Measurements from ENCODE around the gene ACAN. TPM values are rescaled to one million over a fixed set of nuclear protein-coding genes. Genes with fewer than 3 reads are reported as not detected.

Gene ACAN
- total RNA-seq, 1 experiment from 2014 or later = 0.59 TPM

DNA sequence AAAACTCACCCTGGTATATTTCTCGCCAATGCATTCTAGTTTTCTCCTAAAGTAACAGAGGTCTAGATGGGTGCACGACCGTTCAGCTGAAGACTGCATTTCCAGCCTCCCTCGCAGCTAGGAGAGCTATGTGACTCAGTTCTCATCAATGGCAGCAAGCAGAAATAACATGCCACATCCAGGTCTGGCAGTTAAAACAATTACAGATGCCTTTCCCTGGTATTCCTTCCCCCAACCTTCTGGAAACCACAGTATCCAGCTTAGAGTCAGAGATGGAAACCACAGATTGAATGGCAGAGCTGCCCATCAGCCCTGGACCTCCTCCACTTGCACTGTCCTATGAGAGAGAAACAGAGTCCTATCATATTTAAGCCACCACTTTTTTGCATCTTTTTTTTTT, 87.3 kb downstream of the ACAN start:
- no peak for DNase-seq
- peaks cover 1% of the 10 kb centered on the region for H3K36me3 ChIP-seq (replicated peaks; ENCODE audit: control insufficient read depth, insufficient read depth, low read length)

DNA sequence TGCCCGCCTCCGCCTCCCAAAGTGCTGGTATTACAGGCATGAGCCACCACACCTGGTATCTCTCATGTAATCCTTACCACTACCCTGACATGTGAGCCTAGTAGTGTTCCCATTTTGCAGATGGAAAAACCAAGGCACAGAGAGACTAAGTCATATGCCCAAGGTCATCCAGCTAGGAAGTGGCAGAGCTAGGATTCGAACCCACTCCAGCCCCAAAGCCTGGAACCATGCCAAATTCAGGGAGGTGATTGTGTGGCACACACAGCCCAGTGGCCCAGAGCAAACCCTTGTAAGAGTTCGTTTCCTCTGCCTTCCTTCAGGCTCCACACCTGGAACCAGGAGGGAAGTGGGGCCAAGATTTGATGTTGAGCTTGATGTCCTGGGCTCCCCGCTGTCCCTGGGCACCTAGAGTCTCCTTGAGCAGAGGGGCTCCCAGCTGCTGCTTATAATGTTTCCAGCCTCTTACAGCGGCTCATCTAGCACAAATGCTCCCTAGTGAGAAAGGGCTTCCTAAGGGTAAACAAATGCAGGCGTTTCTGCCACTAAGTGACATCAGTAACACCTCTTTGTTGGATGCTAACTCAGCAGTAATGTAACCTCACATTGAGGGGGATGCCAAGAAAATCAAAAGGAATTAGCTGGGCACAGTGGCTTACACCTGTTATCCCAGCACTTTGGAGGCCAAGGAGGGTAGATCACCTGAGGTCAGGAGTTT, 88.5 kb downstream of the ACAN start:
- H3K36me3 ChIP-seq (replicated peaks; ENCODE audit: control insufficient read depth, insufficient read depth, low read length) = peaks cover 1% of the 10 kb centered on the region
- peaks cover 15% of the 10 kb centered on the region for H3K27me3 ChIP-seq (ENCODE audit: control insufficient read depth, insufficient read depth, low read length)
- no peak for DNase-seq
- no peak overlapping the region for H3K4me3 ChIP-seq (ENCODE audit: insufficient read depth, low read depth, low read length)

More for the DNA sequence above, 87.3 kb downstream of the ACAN start:
- H3K4me3 ChIP-seq (ENCODE audit: insufficient read depth, low read depth, low read length) = no peak overlapping the region
- H3K27me3 ChIP-seq (ENCODE audit: control insufficient read depth, insufficient read depth, low read length) = peaks cover 12% of the 10 kb centered on the region

DNA sequence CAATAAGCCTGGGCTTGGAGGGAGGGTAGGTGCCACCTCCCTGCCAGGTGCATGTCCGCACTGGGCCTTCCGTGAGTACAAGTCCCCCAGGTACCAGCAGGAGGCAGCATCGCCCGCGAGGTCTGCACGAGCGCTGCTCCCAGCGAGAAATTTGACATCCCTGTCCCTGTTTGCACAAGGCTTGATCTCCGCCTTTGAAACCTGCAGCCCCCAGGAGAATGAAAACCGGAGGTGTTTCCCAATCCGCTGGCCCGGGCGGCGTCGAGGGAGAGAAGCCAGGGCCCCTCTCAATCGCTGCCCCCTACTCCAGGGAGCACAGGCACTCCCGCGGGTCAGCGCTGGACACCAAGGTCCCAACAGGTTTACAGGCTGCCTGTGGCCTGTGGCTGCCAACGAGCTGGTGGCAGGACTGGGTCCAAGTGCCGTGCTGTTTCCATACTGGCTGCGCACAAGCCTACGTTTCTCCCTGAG, 91.1 kb downstream of the ACAN start:
- Histone ChIP-seq H3K27me3 (ENCODE audit: control insufficient read depth, insufficient read depth, low read length) (peaks cover 15% of the 10 kb centered on the region), H3K36me3 (replicated peaks; ENCODE audit: control insufficient read depth, insufficient read depth, low read length) (peaks cover 1% of the 10 kb centered on the region), H3K4me3 (ENCODE audit: insufficient read depth, low read depth, low read length) (peak overlapping the region; percentile 62)
- peak; percentile 94 for DNase-seq

DNA sequence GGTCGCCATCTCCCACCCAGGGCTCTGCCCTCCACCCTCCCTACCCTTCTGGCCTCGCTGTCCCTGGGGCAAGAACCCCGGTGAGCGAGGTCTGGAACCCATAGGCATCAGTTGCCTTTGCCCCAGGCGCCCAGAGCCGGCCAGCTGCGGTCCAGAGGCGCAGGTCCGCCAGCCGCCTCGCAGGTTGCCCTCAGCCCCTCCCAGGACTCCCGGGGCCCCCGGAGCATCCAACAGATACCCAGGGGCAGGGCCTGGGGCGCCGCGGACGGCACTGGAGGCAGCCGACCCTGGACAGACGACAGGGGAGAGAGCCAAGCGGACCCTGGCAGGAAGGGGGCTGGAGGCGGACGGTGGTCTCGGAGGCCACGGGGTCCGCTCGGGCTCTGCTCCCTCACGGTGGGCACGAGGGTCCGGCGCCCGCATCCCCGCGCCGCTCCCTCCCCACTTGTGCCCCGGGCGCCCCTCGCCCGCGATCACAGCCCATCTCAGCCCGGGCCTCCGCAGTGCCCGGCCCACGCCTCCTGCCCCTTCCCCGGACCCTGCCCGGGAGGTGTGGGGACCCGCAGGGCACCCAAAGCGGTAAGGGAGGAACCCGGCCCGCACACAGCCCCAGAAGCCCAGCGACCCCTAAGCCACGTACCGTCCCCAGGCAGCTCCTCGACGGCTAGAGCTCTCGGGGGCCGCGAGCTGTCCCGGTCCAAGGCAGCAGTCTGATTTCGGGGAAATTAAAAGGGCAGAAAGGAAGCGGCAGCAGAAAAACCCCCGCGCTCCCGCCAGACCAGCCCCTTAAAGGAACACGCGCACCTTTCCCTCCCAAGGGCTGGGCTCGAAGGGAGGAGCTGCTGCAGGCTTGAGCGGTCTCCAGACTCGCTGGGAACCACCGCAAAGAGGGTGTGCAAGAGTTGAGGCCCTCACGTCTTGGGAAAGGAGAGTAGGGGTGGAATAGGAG, 91.9 kb downstream of the ACAN start, which contains the start of gene HAPLN3:
TSS of gene HAPLN3 (minus strand) at position 726 of the 949 bp plus-strand sequence. CDS start 8,246 bp downstream, outside the sequence.
- H3K27me3 ChIP-seq (ENCODE audit: control insufficient read depth, insufficient read depth, low read length) = peaks cover 15% of the 10 kb centered on the region
- peak; percentile 87 for DNase-seq
- peak within 1 kb of the TSS; percentile 62 for H3K4me3 ChIP-seq (ENCODE audit: insufficient read depth, low read depth, low read length)
- H3K36me3 ChIP-seq (replicated peaks; ENCODE audit: control insufficient read depth, insufficient read depth, low read length) = peaks cover 5% of the 10 kb centered on the region

DNA sequence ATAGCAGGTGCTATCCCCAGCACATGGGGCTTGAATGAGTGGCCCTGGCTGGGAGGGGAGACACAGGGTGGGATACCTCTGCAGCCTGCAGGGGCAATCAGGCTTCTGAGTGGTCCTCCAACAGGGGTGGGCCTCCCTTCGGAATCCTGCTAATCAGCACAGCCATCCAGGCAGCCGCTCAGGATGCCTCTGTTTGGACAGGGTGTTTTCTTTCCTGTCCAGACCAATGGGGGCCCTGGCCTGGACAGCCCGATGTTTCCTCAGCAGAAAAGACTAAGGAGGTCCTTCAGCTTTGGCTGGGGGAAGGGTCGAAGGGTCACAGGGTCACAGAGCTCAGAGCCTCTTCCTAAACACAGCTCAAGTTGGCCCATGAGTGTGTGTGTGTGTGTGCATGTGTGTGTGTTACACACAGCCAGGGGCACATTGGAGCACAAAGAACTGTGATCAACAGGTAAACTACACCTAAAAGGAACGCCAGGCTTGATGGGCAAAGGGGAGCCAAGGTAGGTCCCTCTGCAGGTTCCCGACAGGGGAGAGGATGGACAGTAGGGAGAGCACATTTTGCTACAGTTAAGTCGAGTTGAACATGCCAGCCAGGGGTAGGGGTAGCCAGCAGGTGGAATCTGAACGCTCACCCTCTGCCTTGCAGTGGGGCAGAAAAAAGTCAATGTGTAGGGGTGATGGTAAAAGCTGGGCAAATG, 93.2 kb downstream of the ACAN start:
- H3K36me3 ChIP-seq (replicated peaks; ENCODE audit: control insufficient read depth, insufficient read depth, low read length) = peaks cover 18% of the 10 kb centered on the region
- no peak overlapping the region for H3K4me3 ChIP-seq (ENCODE audit: insufficient read depth, low read depth, low read length)
- no peak for DNase-seq
- peaks cover 15% of the 10 kb centered on the region for H3K27me3 ChIP-seq (ENCODE audit: control insufficient read depth, insufficient read depth, low read length)

DNA sequence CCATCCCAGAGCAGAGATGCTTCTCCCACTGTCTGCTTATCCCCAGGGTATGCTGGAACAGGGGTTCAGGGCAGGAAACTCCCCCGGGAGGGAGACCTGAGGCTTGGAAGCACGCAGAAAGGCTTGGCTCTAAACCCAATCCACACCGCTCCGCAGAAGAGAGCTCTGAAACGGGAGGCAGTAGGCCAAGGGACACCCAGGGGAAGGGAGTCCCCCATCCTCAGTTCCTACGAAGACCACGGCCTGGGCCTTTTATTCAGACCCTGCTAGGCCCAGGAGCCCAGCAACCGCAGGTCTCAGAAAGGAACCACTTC, 93.9 kb downstream of the ACAN start:
- DNase-seq = peak; percentile 57
- H3K4me3 ChIP-seq (ENCODE audit: insufficient read depth, low read depth, low read length) = no peak overlapping the region
- H3K36me3 ChIP-seq (replicated peaks; ENCODE audit: control insufficient read depth, insufficient read depth, low read length) = peaks cover 24% of the 10 kb centered on the region
- peaks cover 15% of the 10 kb centered on the region for H3K27me3 ChIP-seq (ENCODE audit: control insufficient read depth, insufficient read depth, low read length)

DNA sequence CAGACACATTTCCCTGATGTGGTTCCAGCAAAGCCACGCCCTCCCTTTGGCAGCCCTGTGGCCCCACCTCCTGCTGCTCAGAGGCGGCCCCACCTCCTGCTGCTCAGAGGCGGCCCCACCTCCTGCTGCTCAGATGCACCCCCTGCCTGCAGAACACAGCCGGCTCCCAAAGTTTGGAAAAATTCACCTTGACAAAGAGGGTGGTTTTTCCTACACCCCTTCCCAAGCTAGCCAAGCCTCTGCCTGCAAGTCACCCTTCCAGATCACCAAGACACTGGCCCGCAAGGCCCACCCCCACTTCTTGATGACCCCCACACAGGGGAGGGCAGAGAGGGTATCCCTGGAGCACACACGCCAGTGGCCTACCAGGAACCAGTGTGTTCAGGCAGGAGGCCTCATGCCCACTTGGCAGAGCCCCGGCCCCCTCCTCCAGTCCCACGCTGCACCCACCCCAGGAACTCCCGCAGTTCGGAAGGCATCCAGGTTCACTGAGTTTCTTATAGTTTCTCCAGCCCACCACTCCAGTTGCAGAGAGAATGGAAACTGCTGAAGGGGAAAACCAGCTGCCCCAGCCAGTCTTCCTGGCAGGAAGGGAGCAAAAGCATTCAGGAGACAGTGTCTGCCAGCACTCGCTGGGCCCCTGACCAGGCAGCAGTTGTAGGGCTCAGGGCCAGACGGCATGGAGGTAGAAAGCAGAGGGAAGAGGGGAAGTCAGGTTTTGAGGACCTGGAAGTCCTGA, 94.4 kb downstream of the ACAN start:
- Histone ChIP-seq H3K4me3 (ENCODE audit: insufficient read depth, low read depth, low read length) (no peak overlapping the region), H3K36me3 (replicated peaks; ENCODE audit: control insufficient read depth, insufficient read depth, low read length) (peaks cover 28% of the 10 kb centered on the region), H3K27me3 (ENCODE audit: control insufficient read depth, insufficient read depth, low read length) (peaks cover 15% of the 10 kb centered on the region)
- peak; percentile 64 for DNase-seq

DNA sequence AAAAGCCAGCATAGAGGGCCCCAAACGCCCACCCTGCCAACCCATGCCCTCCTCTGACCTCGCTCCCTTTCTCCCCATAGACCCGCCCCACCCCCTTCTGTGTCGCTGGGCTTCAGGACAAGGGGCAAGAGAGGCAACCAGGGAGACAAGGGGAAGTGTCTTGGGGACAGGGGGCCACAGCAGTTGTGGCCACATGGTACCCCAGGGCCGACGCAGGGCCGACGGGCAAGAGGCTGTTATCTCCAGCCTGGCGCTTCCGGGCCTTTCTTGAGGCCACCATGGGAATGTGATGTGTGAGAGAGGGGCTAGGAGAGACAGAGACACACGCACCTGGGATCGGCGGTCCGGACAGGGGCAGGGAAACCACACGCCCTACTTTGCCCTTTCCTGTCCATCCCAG, 95.5 kb downstream of the ACAN start:
- H3K27me3 ChIP-seq (ENCODE audit: control insufficient read depth, insufficient read depth, low read length) = peaks cover 15% of the 10 kb centered on the region
- peaks cover 36% of the 10 kb centered on the region for H3K36me3 ChIP-seq (replicated peaks; ENCODE audit: control insufficient read depth, insufficient read depth, low read length)
- peak; percentile 47 for DNase-seq
- no peak overlapping the region for H3K4me3 ChIP-seq (ENCODE audit: insufficient read depth, low read depth, low read length)

DNA sequence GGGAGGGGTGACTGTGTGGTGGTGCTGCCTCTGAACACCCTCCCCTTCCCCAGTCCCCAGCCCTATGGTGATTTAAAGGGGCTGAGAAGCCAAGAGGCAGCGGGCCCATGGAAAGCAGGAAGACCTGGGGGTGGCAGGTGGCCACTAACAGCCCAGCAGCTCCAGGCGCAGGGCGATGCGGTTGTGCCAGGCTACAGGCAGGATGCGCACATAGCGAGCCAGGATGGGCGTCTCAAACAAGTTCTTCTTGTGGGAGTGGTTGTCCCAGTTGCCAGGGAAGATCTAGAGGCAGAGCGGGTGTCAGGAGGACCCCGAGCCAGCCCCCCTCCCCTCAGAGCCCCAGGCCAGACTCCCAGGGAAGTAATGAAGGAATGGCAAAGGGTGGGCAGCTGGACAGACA, 96.0 kb downstream of the ACAN start:
- Histone ChIP-seq H3K4me3 (ENCODE audit: insufficient read depth, low read depth, low read length) (no peak overlapping the region), H3K36me3 (replicated peaks; ENCODE audit: control insufficient read depth, insufficient read depth, low read length) (peaks cover 41% of the 10 kb centered on the region), H3K27me3 (ENCODE audit: control insufficient read depth, insufficient read depth, low read length) (peaks cover 15% of the 10 kb centered on the region)
- peak; percentile 47 for DNase-seq

DNA sequence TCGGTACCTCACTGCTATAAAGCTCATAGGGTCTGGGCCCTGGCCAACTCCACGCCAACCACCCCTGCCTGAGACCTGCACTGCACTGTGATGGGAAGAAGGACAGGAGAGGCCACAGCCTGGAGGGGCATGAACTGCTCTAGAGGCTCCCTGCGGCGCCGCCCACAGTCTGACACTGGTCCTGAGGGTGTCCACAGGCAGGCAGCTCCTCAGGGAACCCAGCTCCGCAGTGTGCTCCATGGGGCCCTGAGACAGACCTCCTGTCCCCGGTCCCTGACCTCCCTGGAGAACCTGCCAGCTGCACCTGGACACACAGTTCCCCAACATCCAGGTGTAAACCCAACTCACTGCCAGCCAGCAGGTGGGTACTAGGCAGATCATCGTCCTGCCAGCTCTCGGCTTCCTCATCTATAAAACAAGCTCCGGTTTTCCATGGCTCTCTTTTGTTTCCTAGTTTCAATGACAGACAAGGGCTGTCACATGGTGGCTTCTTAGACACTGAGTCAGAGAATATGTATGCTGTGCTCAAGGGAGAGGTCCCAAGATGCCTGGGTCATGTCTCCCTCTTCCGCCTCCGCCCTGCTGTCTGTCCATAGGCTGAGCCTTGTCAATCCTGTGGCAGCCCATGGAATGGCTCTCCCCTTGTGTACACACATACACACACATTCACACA, 97.2 kb downstream of the ACAN start:
- Histone ChIP-seq H3K27me3 (ENCODE audit: control insufficient read depth, insufficient read depth, low read length) (peaks cover 4% of the 10 kb centered on the region), H3K4me3 (ENCODE audit: insufficient read depth, low read depth, low read length) (no peak overlapping the region), H3K36me3 (replicated peaks; ENCODE audit: control insufficient read depth, insufficient read depth, low read length) (peaks cover 51% of the 10 kb centered on the region)
- DNase-seq = peak; percentile 24

DNA sequence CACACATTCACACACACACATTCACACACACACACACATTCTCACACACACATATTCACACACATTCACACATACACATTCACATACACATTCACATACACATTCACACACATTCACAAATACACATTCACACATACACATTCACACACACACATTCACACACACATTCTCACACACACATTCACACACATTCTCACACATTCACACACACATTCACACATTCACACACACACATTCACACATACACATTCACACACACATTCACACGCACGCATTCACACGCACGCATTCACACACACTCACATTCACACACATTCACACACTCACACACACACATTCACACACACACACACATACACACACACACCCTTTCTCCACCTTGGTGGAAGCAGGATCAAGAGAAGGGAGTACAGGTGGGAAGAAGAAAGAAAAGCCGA, 97.8 kb downstream of the ACAN start:
- H3K4me3 ChIP-seq (ENCODE audit: insufficient read depth, low read depth, low read length) = no peak overlapping the region
- DNase-seq = no peak
- peaks cover 57% of the 10 kb centered on the region for H3K36me3 ChIP-seq (replicated peaks; ENCODE audit: control insufficient read depth, insufficient read depth, low read length)
- no peaks in the 10 kb centered on the region for H3K27me3 ChIP-seq (ENCODE audit: control insufficient read depth, insufficient read depth, low read length)

DNA sequence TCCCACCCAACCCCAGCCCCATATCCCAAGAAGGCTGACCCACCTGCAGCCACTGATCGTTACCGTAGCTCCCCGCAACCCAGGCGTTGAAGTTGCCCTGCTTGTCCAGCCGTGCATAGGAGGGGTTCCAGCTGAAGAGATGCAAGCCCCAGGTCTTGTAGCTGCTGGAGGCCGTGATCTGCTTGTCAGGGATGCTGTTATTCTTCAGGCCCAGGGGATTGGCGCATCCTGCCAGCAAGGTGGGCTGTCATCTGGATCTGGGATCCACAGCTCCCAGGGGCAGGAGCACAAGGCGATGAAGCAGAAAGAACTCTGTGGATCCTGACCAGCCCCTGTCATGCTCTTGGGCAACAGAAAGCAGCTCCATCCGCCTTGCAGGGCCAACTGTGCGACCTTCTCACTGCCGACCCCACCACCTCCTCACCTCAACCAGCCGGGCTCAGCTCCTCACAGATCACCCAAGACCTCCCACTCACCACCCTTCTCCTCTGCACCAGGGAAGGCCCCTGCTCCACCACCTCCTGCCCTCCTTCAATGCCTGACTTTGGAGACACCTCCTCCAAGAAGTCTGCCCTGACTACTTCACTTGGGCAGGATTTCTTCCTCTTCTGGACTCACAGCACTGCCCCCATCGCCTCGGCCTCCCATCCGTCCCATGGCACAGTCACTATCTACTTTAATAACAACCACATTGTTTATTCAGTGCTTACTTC, 98.4 kb downstream of the ACAN start:
- no peak overlapping the region for H3K4me3 ChIP-seq (ENCODE audit: insufficient read depth, low read depth, low read length)
- peaks cover 63% of the 10 kb centered on the region for H3K36me3 ChIP-seq (replicated peaks; ENCODE audit: control insufficient read depth, insufficient read depth, low read length)
- H3K27me3 ChIP-seq (ENCODE audit: control insufficient read depth, insufficient read depth, low read length) = no peaks in the 10 kb centered on the region
- DNase-seq = peak; percentile 9

DNA sequence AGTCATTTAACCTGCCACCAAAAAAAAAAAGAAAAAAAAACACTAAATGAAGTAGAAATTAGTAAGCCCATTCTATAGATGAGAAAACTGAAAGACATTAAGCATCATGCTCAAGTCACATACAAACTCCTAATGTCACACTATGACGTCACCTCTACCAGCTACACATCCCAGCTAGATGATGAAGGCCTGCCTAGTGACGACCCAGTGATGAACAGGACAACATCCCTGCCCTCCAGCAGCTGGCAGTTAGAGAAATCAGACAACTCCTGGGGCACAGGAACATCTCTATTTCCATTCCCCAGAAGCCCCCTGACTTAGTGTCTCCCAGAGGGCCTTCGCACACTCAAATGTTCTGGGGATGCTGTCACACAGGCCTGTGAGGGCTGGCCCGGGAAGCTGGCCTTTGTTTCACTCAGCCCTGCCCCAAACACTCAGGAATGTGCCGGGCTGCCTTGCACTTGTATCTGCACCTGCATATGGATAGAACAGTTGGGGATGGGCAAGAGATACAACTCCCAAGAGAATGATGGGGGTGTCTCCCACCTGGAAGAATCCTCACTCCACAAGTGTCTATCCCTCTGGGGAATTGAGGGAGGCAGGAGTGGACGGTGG, 99.1 kb downstream of the ACAN start:
- Histone ChIP-seq H3K36me3 (replicated peaks; ENCODE audit: control insufficient read depth, insufficient read depth, low read length) (peaks cover 67% of the 10 kb centered on the region), H3K27me3 (ENCODE audit: control insufficient read depth, insufficient read depth, low read length) (no peaks in the 10 kb centered on the region)
- DNase-seq = peak; percentile 7

More for the DNA sequence above, 99.1 kb downstream of the ACAN start:
- no peak overlapping the region for H3K4me3 ChIP-seq (ENCODE audit: insufficient read depth, low read depth, low read length)
